Mesendoderm (in vitro differentiated cells): ENCODE measurements around the gene EXOSC9.
A peak's percentile ranks its signal among the peaks of the same experiment; 100 is the strongest.

Experiments used
- DNase-seq: peaks from one replicate; pipeline ENCODE4 v3.0.0; 2013
- H2AK5ac ChIP-seq: 2 replicates; pipeline ENCODE4 v1.6.1; 2013; ENCODE audit warnings: low read length, inconsistent platforms
- H2BK120ac ChIP-seq: 2 replicates; pipeline ENCODE4 v1.6.1; 2013; ENCODE audit warnings: low read depth, mild to moderate bottlenecking, low read length, moderate library complexity, mixed read lengths
- H2BK15ac ChIP-seq: replicated peaks from 2 replicates; pipeline ENCODE4 v1.6.1; 2013; ENCODE audit warnings: low read depth, mild to moderate bottlenecking, moderate library complexity
- H2BK5ac ChIP-seq: 2 replicates; pipeline ENCODE4 v1.6.1; 2013; ENCODE audit warnings: low read length, inconsistent platforms
- H3K18ac ChIP-seq: 2 replicates; pipeline ENCODE4 v1.6.1; 2013; ENCODE audit warnings: mild to moderate bottlenecking, low read length, mixed read lengths
- H3K23ac ChIP-seq: one replicate; pipeline ENCODE4 v1.6.1; 2013; ENCODE audit warnings: low read length
- H3K27ac ChIP-seq: 2 replicates; pipeline ENCODE4 v1.5.1; 2013; ENCODE audit warnings: low read depth, mild to moderate bottlenecking, inconsistent platforms, low read length, moderate library complexity
- H3K27me3 ChIP-seq: 2 replicates; pipeline ENCODE4 v1.6.1; 2013; ENCODE audit warnings: low read length, control low read depth, mild to moderate bottlenecking, inconsistent platforms; ENCODE audit not compliant: insufficient read depth, poor library complexity
- H3K36me3 ChIP-seq: 2 replicates; pipeline ENCODE4 v1.6.1; 2013; ENCODE audit warnings: low read length, inconsistent platforms; ENCODE audit not compliant: control insufficient read depth, insufficient read depth
- H3K4ac ChIP-seq: one replicate; pipeline ENCODE4 v1.6.1; 2013; ENCODE audit warnings: low read depth, mild to moderate bottlenecking, low read length, moderate library complexity
- H3K4me1 ChIP-seq: 2 replicates; pipeline ENCODE4 v1.6.1; 2013; ENCODE audit warnings: low read depth, low read length, inconsistent platforms; ENCODE audit not compliant: control insufficient read depth
- H3K4me2 ChIP-seq: 2 replicates; pipeline ENCODE4 v1.6.1; 2013; ENCODE audit warnings: low read length
- H3K4me3 ChIP-seq: 2 replicates; pipeline ENCODE4 v1.5.1; 2013; ENCODE audit warnings: mild to moderate bottlenecking, low read length
- H3K56ac ChIP-seq: one replicate; pipeline ENCODE4 v1.6.1; 2013; ENCODE audit warnings: low read length
- H3K79me1 ChIP-seq: 2 replicates; pipeline ENCODE4 v1.6.1; 2013; ENCODE audit warnings: low read length, inconsistent platforms
- H3K79me2 ChIP-seq: 2 replicates; pipeline ENCODE4 v1.6.1; 2013; ENCODE audit warnings: mild to moderate bottlenecking, low read length; ENCODE audit not compliant: control insufficient read depth, insufficient read depth
- H3K9ac ChIP-seq: 2 replicates; pipeline ENCODE4 v1.6.1; 2013; ENCODE audit warnings: low read length, inconsistent platforms
- H4K5ac ChIP-seq: one replicate; pipeline ENCODE4 v1.6.1; 2013; ENCODE audit warnings: low read length
- H4K8ac ChIP-seq: one replicate; pipeline ENCODE4 v1.6.1; 2013; ENCODE audit warnings: low read depth, mild to moderate bottlenecking, control low read depth, low read length, moderate library complexity
- WGBS: extraction: QIAGEN DNeasy Blood & Tissue Kit; methylation state at CpG from one replicate; pipeline ENCODE4 v1.1.7; 2013; ENCODE audit warnings: low lambda C conversion rate, missing lambda C conversion rate; ENCODE audit not compliant: insufficient coverage; ENCODE audit errors: extremely low coverage; 5-methylcytosine and 5-hydroxymethylcytosine counted together

Gene EXOSC9

DNA sequence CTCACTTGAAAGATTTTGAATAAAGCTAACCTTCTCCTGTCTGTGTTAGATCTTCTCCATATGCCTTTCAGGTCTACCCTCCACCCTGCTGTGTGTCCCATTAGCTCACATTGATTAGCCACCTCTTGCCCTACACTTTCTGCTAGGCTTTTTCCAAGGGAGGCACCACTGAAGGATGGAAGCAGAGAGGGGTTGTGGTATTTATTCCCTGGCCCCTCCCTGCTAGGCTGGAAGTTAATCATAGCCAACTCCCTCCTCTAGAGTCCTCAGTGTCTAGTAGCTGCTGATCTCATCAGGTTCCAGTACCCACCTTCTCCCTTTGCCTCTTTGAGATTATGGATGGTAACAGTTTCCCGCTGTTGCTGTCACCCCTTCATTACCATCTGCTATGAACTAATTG lies 27.2 kb upstream of the EXOSC9 start:
- H2AK5ac ChIP-seq: no peak overlapping the region
- H3K18ac ChIP-seq: no peak overlapping the region
- H3K79me1 ChIP-seq: no peaks in the 10 kb centered on the region
- no peak overlapping the region for H2BK15ac ChIP-seq
- H3K79me2 ChIP-seq: no peaks in the 10 kb centered on the region
- H2BK5ac ChIP-seq: no peak overlapping the region
- H3K36me3 ChIP-seq: no peaks in the 10 kb centered on the region
- H3K4me3 ChIP-seq: no peak overlapping the region
- H3K9ac ChIP-seq: no peak overlapping the region
- no CpG with 5 or more reads among the region's 1 CpG for WGBS
- H3K56ac ChIP-seq: no peak overlapping the region
- peak; percentile 30 for DNase-seq
- H3K27ac ChIP-seq: no peak overlapping the region
- no peaks in the 10 kb centered on the region for H3K27me3 ChIP-seq
- no peak overlapping the region for H3K4me2 ChIP-seq
- H3K4ac ChIP-seq: no peak overlapping the region
- H3K4me1 ChIP-seq: no peaks in the 10 kb centered on the region
- H4K5ac ChIP-seq: no peak overlapping the region
- H2BK120ac ChIP-seq: no peak overlapping the region
- no peak overlapping the region for H3K23ac ChIP-seq
- no peak overlapping the region for H4K8ac ChIP-seq

DNA sequence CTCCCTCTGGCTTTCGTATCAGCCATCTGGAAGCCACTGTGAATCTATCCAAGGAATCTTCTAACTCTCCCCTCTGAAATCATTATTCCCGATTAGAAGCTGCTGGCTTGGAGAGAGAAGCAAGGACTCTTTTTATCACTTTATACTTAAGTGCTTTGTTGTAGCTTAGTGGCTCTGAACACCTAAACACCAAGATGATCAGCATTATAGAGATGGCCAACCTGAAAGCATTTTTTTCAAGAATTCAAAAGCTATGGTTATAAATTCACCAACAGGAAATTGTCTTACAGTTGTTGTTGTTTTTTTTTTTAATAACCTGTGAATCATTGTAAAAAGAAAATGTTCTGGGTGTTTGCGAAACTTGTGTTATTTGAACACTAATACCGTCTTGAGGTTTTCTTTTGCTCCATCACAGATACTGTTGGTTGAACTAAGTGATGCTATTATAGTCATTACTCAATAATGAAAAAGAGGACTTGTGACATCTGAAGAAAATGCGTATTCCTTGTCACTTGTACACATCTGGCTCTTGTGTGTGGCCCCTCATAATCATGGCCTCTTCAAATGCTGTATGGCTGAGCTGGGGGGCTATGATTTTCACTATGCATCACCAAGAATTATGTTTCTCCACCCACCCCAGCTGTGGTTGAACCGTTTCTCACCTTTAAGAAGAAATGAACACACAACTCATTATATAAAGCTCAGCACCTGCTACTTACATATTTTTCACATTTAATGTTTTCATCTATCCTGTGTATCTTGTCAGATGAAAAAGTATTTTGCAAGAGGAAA lies 24.3 kb upstream of the EXOSC9 start:
- no peak overlapping the region for H3K9ac ChIP-seq

DNA sequence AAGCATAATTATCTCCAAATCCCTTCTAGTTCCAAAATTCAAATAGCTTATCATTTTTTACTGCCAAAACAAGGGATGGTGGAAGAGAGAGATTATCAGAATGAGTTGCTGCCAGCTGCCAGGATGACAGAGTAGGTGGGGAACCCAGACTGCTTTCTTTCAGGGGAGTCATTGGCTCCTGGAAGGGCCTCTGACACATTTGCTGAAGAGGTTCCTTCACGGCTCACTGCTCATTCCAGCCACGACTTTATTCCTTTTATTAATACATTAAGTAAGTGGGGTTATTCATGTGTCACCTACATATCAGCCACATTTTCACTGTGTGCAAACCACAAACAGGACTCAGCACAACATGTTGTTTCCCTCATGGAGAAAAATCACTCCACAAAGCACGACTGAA lies 23.5 kb upstream of the EXOSC9 start:
- no peak overlapping the region for H4K8ac ChIP-seq
- H3K79me2 ChIP-seq: no peaks in the 10 kb centered on the region
- no peak overlapping the region for H3K4ac ChIP-seq
- no peak overlapping the region for H2BK15ac ChIP-seq
- H2BK120ac ChIP-seq: no peak overlapping the region
- H3K36me3 ChIP-seq: no peaks in the 10 kb centered on the region
- no peak overlapping the region for H3K9ac ChIP-seq
- H3K4me2 ChIP-seq: no peak overlapping the region
- no peaks in the 10 kb centered on the region for H3K4me1 ChIP-seq
- no peaks in the 10 kb centered on the region for H3K27me3 ChIP-seq
- no peak overlapping the region for H3K4me3 ChIP-seq
- no peak overlapping the region for H3K56ac ChIP-seq
- H4K5ac ChIP-seq: no peak overlapping the region
- H3K18ac ChIP-seq: no peak overlapping the region
- no peaks in the 10 kb centered on the region for H3K79me1 ChIP-seq
- H3K27ac ChIP-seq: no peak overlapping the region
- no peak overlapping the region for H3K23ac ChIP-seq
- no CpG with 5 or more reads among the region's 3 CpGs for WGBS
- no peak overlapping the region for H2AK5ac ChIP-seq
- no peak overlapping the region for H2BK5ac ChIP-seq
- no peak for DNase-seq

More for the DNA sequence above, 24.3 kb upstream of the EXOSC9 start:
- no peak overlapping the region for H2BK120ac ChIP-seq
- H3K27me3 ChIP-seq: no peaks in the 10 kb centered on the region
- no peak overlapping the region for H3K18ac ChIP-seq
- WGBS: no CpG with 5 or more reads among the region's 6 CpGs
- DNase-seq: no peak
- H3K4me1 ChIP-seq: no peaks in the 10 kb centered on the region
- no peaks in the 10 kb centered on the region for H3K79me1 ChIP-seq
- H4K8ac ChIP-seq: no peak overlapping the region
- no peak overlapping the region for H3K4me3 ChIP-seq
- no peak overlapping the region for H3K4me2 ChIP-seq
- H2BK15ac ChIP-seq: no peak overlapping the region
- no peaks in the 10 kb centered on the region for H3K36me3 ChIP-seq
- H3K56ac ChIP-seq: no peak overlapping the region
- H3K79me2 ChIP-seq: no peaks in the 10 kb centered on the region
- H4K5ac ChIP-seq: no peak overlapping the region
- H2BK5ac ChIP-seq: no peak overlapping the region
- H2AK5ac ChIP-seq: no peak overlapping the region
- H3K27ac ChIP-seq: no peak overlapping the region
- H3K23ac ChIP-seq: no peak overlapping the region
- H3K4ac ChIP-seq: no peak overlapping the region

DNA sequence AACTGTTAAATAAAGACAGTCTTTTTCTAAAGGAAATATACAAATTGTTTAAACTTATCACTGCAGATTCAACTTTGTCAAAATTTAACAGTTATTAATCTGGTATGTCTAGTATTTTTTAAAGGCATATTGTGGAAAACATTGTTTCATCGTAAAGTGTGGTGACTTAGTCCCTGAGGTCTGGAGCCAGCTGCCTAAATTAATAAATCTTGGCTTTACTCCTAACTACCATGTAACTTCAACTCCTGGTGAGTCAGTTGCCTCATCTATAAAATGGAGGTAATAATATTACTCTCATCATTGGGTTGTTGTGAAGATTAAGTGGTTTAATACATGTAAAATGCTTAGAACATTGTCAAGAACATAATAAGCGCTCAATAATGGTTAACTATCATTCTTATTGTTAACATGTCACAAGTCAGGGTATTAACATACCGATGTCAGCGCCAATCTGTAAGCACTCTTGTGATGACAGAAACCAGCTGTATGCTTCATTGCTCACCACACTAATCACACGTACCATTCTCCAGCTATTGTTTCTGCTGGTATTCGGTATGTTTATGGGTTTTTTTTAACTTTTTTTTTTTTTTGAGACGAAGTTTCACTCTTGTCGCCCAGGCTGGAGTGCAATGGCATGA lies 22.0 kb upstream of the EXOSC9 start:
- WGBS: no CpG with 5 or more reads among the region's 8 CpGs
- H3K4ac ChIP-seq: no peak overlapping the region
- no peak overlapping the region for H3K56ac ChIP-seq
- no peak overlapping the region for H2BK120ac ChIP-seq
- no peaks in the 10 kb centered on the region for H3K4me1 ChIP-seq
- H2BK15ac ChIP-seq: no peak overlapping the region
- H3K9ac ChIP-seq: no peak overlapping the region
- no peak for DNase-seq
- no peak overlapping the region for H4K8ac ChIP-seq
- H3K23ac ChIP-seq: no peak overlapping the region
- no peak overlapping the region for H3K4me3 ChIP-seq
- no peak overlapping the region for H3K27ac ChIP-seq
- no peaks in the 10 kb centered on the region for H3K36me3 ChIP-seq
- no peak overlapping the region for H4K5ac ChIP-seq
- no peaks in the 10 kb centered on the region for H3K79me2 ChIP-seq
- no peak overlapping the region for H2AK5ac ChIP-seq
- H3K27me3 ChIP-seq: no peaks in the 10 kb centered on the region
- H3K79me1 ChIP-seq: no peaks in the 10 kb centered on the region
- H3K4me2 ChIP-seq: no peak overlapping the region
- no peak overlapping the region for H2BK5ac ChIP-seq
- H3K18ac ChIP-seq: no peak overlapping the region

DNA sequence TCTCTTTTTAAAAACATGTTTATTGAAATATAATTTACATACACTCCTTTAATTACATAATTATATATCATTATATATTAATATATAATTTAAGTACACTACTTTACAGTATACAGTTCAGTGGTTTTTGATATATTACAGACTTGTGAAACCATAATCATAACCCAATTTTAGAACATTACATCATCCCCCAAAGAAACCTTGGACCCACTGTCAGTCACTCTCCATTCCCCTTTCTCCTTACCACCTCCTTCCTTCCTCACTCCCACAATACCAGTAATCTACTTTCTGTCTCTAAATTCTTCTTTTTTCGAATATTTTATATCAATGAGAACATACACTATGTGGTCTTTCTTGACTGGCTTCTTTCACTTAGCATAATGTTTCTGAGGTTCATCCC lies 17.9 kb upstream of the EXOSC9 start:
- Histone ChIP-seq H3K23ac (no peak overlapping the region), H3K27ac (no peak overlapping the region), H3K27me3 (no peaks in the 10 kb centered on the region), H3K9ac (no peak overlapping the region), H3K56ac (no peak overlapping the region), H2BK15ac (no peak overlapping the region), H2AK5ac (no peak overlapping the region), H2BK5ac (no peak overlapping the region), H4K5ac (no peak overlapping the region), H3K4me2 (no peak overlapping the region), H4K8ac (no peak overlapping the region), H3K4me3 (no peak overlapping the region), H3K79me2 (no peaks in the 10 kb centered on the region), H2BK120ac (no peak overlapping the region), H3K18ac (no peak overlapping the region), H3K4me1 (no peaks in the 10 kb centered on the region), H3K36me3 (no peaks in the 10 kb centered on the region), H3K79me1 (no peaks in the 10 kb centered on the region), H3K4ac (no peak overlapping the region)
- 100% methylated on average over 1 of the region's 1 CpG for WGBS
- DNase-seq: no peak
